Measurements from ENCODE around the gene ARRDC3. TPM values are rescaled to one million over a fixed set of nuclear protein-coding genes. Genes with fewer than 3 reads are reported as not detected.

ARRDC3 gene
- total RNA-seq, 2 donors from 2014 or later = 17.5 to 60.9 TPM

DNA sequence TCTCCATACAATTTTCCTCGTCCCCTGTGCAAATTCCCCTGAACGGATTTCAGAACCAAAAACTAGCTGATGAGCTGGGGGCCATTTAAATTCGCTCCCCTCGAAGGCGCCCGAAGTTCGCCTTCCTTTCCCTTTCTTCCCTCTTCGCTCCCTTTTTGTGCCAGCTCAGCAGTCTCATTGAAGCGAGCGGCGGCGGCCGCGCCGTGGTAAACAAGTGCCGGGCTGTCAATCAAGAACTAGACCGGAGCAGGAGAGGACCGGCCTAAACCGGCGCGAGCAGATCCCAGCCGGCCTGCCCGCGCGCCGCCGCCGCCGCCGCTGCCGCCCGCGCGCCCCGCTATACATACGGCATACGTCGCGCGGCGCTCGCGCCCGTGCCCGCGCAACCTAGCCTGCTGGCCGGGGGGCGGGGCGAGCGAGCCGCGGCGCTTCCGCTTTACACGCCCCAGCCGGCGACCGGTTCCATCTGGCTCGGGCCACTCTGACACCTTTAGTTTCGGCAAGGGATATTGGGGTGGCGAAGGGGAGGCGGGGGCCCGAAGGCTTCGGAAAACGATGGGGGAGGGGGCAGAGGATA, 3.1 kb downstream of the ARRDC3 start:
- Mint-ChIP-seq H3K4me1 (peaks cover 19% of the 10 kb centered on the region), H3K27me3 (no peaks in the 10 kb centered on the region), H3K9me3 (no peaks in the 10 kb centered on the region), H3K27ac (peak overlapping the region; percentile 97), H3K36me3 (ENCODE audit: low read depth) (peaks cover 86% of the 10 kb centered on the region), H3K4me3 (peak overlapping the region; percentile 98)
- peak; percentile 75 for ATAC-seq (replicated peaks)

DNA sequence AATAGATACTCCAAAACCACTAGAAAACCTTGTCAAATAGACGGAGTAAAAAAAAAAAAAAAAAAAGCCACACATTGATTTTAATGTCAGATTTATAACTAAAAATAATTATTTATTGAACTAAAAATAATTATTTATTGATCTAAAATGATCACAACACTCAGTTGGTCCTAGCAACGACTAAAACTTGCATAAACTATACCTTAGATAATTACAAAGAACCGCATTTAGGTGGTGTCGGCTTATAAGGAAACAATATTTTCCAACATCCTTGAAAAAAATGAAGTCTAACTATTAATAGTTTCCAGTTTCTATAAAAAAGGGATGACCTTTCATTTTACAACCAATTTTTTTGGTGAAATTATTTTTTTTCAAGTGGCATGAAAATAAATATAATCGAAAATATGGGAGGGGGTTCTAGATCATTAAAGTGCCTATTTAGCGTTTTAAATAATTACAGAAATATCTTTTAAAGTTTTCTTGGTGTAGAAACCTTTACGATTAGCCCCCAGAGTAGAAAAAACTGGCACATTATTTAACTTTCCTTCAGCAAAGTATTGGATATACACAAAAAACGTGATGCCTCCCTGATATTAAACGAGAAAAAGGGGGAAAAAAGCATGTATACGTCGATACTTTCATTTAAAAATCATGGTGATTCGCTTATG, 3.7 kb downstream of the ARRDC3 start:
- peak overlapping the region; percentile 97 for H3K27ac Mint-ChIP-seq
- ATAC-seq (replicated peaks) = no peak
- peaks cover 92% of the 10 kb centered on the region for H3K36me3 Mint-ChIP-seq (ENCODE audit: low read depth)
- H3K4me3 Mint-ChIP-seq = peak overlapping the region; percentile 98
- no peaks in the 10 kb centered on the region for H3K27me3 Mint-ChIP-seq
- H3K4me1 Mint-ChIP-seq = peaks cover 14% of the 10 kb centered on the region
- no peaks in the 10 kb centered on the region for H3K9me3 Mint-ChIP-seq

DNA sequence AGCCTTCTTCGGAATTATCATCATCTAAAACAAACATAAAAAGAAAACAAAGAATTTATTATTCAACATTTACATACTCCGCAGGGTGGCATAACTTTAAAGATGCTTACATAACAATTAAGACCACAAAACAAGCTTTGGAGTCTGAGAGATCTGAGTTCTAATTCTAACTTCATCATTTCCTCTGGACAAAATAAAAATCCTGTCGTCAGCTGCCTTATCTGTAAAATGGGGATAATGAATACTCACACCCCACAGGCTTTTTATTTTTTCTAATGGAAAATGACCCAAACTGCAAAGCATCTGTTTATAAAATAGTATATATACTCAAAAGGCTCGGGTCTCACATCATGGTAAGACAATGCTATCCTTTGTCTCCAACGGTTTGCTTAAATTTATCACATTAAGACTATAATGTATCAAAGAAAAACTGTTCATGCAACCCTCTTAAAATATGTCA, 4.3 kb downstream of the ARRDC3 start:
- Mint-ChIP-seq H3K4me1 (peaks cover 8% of the 10 kb centered on the region), H3K27ac (peak overlapping the region; percentile 97), H3K4me3 (peak overlapping the region; percentile 98), H3K27me3 (no peaks in the 10 kb centered on the region), H3K36me3 (ENCODE audit: low read depth) (peaks cover 98% of the 10 kb centered on the region), H3K9me3 (no peaks in the 10 kb centered on the region)
- no peak for ATAC-seq (replicated peaks)

DNA sequence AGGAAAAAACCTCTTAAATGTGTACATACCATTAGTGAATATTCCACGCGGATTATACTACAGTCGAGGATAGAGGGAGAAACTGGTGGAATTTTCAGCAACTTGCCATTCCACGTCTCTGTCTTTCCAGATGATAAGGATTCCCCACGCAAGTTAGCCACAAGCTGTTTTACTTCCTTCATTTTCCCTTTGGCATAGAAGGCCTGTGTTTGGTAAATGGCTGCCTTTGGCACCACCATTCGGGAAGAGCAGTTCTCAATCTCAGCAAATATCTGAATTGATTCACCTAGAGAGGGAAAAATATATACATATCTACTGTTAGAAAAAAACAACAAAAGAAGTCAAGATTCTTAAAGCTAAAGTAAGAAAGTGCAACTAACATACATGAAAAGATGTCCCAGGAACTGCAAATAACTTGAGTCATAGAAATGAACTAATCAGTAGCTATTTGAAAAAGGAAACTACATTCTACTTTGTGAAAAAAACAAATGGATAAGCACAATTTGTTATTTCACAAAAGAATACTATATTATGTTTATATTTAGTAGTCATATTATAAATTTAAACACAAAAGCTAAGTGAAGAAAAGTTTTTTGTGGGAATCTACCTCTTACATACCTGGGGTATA, 8.1 kb downstream of the ARRDC3 start:
- peaks cover 100% of the 10 kb centered on the region for H3K36me3 Mint-ChIP-seq (ENCODE audit: low read depth)
- no peaks in the 10 kb centered on the region for H3K27me3 Mint-ChIP-seq
- peak overlapping the region; percentile 65 for H3K27ac Mint-ChIP-seq
- no peak for ATAC-seq (replicated peaks)
- H3K4me3 Mint-ChIP-seq = peak overlapping the region; percentile 37
- H3K9me3 Mint-ChIP-seq = no peaks in the 10 kb centered on the region
- H3K4me1 Mint-ChIP-seq = peaks cover 7% of the 10 kb centered on the region

GRCh38 chr5:91373600-91373999, 9.5 kb downstream of the ARRDC3 start:
- H3K36me3 Mint-ChIP-seq (ENCODE audit: low read depth) = peaks cover 100% of the 10 kb centered on the region
- ATAC-seq (replicated peaks) = no peak
- H3K27ac Mint-ChIP-seq = no peak overlapping the region
- peaks cover 7% of the 10 kb centered on the region for H3K4me1 Mint-ChIP-seq
- no peaks in the 10 kb centered on the region for H3K9me3 Mint-ChIP-seq
- no peak overlapping the region for H3K4me3 Mint-ChIP-seq
- H3K27me3 Mint-ChIP-seq = no peaks in the 10 kb centered on the region

- H3K4me3 Mint-ChIP-seq = no peak overlapping the region
- peaks cover 100% of the 10 kb centered on the region for H3K36me3 Mint-ChIP-seq (ENCODE audit: low read depth)
Measured at GRCh38 chr5:91373006-91373405, 10.1 kb downstream of the ARRDC3 start.

DNA sequence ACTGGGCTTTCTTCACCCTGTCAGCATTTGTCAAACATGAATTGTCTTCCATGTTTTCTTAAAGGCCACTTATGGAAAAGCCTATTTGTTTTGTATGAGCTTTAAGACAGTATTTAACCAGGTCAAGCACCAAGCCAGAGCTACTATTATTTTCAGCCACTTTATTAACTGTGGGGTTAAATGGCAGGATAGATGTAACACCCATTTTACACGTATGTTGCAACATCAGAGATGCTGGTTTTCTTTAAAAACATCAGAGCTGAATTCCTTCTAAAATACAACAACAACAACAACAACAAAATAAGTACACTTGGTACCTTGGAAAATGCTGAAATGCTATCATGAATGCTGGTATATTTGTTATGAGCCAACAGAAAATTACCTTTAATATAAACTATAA, 13.6 kb downstream of the ARRDC3 start:
- ATAC-seq (replicated peaks) = no peak
- H3K4me1 Mint-ChIP-seq = peaks cover 4% of the 10 kb centered on the region
- no peak overlapping the region for H3K27ac Mint-ChIP-seq
- no peaks in the 10 kb centered on the region for H3K9me3 Mint-ChIP-seq
- no peaks in the 10 kb centered on the region for H3K27me3 Mint-ChIP-seq
- H3K36me3 Mint-ChIP-seq (ENCODE audit: low read depth) = peaks cover 73% of the 10 kb centered on the region
- H3K4me3 Mint-ChIP-seq = no peak overlapping the region

More at GRCh38 chr5:91373006-91373405, 10.1 kb downstream of the ARRDC3 start:
- Mint-ChIP-seq H3K4me1 (peaks cover 7% of the 10 kb centered on the region), H3K9me3 (no peaks in the 10 kb centered on the region), H3K27me3 (no peaks in the 10 kb centered on the region), H3K27ac (peak overlapping the region; percentile 68)
- no peak for ATAC-seq (replicated peaks)

DNA sequence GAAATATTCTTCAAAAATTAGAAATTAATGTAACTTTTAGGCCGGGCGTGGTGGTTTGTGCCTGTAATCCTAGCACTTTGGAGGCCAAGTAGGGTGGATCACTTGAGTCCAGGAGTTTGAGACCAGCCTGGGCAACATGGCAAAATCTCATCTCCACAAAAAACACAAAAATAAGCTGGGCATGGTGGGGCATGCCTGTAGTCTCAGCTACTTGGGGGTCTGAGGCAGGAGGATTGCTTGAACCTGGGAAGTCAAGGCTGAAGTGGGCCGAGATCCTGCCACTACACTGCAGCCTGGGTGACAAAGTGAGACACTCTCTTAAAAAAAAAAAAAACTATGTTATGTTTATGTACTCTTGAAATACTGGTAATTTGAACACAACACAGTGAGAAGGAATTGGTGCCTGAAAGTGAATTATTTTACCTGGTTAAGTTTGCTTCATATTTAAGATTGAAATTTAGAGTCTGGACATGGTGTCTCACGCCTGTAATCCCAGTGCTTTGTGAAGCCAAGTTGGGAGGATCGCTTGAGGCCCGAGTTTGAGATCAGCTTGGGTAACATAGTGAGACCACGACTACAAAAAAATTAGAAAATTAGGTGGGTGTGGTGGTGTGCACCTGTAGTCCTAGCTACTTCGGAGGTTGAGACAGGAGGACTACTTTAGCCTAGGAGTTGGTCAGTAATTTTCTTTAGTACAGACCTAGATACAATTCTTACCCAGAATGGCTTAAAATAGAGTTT, 15.0 kb downstream of the ARRDC3 start:
- Mint-ChIP-seq H3K4me3 (no peak overlapping the region), H3K36me3 (ENCODE audit: low read depth) (peaks cover 59% of the 10 kb centered on the region), H3K4me1 (peaks cover 4% of the 10 kb centered on the region), H3K27me3 (no peaks in the 10 kb centered on the region), H3K9me3 (no peaks in the 10 kb centered on the region), H3K27ac (no peak overlapping the region)
- no peak for ATAC-seq (replicated peaks)

- no peak overlapping the region for H3K4me3 Mint-ChIP-seq
- H3K4me1 Mint-ChIP-seq = no peaks in the 10 kb centered on the region
- H3K9me3 Mint-ChIP-seq = no peaks in the 10 kb centered on the region
- peaks cover 52% of the 10 kb centered on the region for H3K36me3 Mint-ChIP-seq (ENCODE audit: low read depth)
- H3K27me3 Mint-ChIP-seq = no peaks in the 10 kb centered on the region
- no peak overlapping the region for H3K27ac Mint-ChIP-seq
- no peak for ATAC-seq (replicated peaks)
Measured at GRCh38 chr5:91367344-91367743, 15.8 kb downstream of the ARRDC3 start.

- H3K27me3 Mint-ChIP-seq = no peaks in the 10 kb centered on the region
- H3K4me3 Mint-ChIP-seq = no peak overlapping the region
- H3K9me3 Mint-ChIP-seq = peaks cover 5% of the 10 kb centered on the region
- H3K4me1 Mint-ChIP-seq = peaks cover 5% of the 10 kb centered on the region
- H3K27ac Mint-ChIP-seq = no peak overlapping the region
- no peak for ATAC-seq (replicated peaks)
- peaks cover 46% of the 10 kb centered on the region for H3K36me3 Mint-ChIP-seq (ENCODE audit: low read depth)
Measured at GRCh38 chr5:91366551-91366950, 16.6 kb downstream of the ARRDC3 start.

- H3K4me1 Mint-ChIP-seq = peaks cover 11% of the 10 kb centered on the region
- H3K9me3 Mint-ChIP-seq = peaks cover 9% of the 10 kb centered on the region
- peaks cover 41% of the 10 kb centered on the region for H3K36me3 Mint-ChIP-seq (ENCODE audit: low read depth)
- H3K4me3 Mint-ChIP-seq = no peak overlapping the region
- no peak for ATAC-seq (replicated peaks)
- no peak overlapping the region for H3K27ac Mint-ChIP-seq
- no peaks in the 10 kb centered on the region for H3K27me3 Mint-ChIP-seq
Measured at GRCh38 chr5:91365498-91365897, 17.6 kb downstream of the ARRDC3 start.

DNA sequence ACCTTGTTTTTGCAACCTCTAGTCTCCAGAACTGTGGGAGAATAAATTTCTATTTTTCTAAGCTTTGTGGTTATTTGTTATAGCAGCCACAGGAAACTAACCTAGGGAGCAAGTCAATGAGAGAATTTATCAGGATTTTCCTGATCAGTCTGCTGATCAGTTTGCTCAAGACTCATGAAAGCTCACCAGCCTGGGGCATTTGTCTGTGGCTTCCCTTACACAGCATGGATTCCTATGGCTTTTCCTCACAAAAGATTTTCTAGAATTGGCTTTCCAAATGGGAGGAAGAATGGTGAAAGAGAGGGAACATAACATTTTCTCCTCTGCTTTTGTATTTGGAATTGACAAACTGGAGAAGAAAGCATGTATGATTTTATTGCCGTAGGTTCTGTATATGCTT, 20.2 kb downstream of the ARRDC3 start:
- no peak for ATAC-seq (replicated peaks)
- Mint-ChIP-seq H3K4me1 (peaks cover 11% of the 10 kb centered on the region), H3K27ac (no peak overlapping the region), H3K36me3 (ENCODE audit: low read depth) (peaks cover 16% of the 10 kb centered on the region), H3K9me3 (peaks cover 9% of the 10 kb centered on the region), H3K4me3 (no peak overlapping the region), H3K27me3 (no peaks in the 10 kb centered on the region)

DNA sequence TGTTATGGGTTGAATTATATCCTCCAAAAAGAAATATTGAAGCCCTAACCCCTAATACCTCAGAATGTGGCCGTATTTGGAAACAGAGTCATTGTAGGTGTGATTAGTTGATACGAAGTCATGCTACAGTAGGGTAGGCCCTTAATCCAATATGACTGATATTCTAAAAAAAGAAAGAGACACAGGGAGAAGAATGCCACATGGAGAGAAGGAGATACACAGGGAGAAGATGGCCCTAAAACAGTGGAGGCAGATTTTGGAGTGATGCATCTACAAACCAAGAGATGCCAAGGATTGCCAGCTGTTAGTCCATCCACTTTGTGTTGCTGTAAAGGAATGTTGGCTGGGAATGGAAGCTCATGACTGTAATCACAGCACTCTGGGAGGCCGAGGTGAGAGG, 21.3 kb downstream of the ARRDC3 start:
- H3K4me1 Mint-ChIP-seq = peaks cover 11% of the 10 kb centered on the region
- peaks cover 8% of the 10 kb centered on the region for H3K36me3 Mint-ChIP-seq (ENCODE audit: low read depth)
- peaks cover 4% of the 10 kb centered on the region for H3K27me3 Mint-ChIP-seq
- peaks cover 9% of the 10 kb centered on the region for H3K9me3 Mint-ChIP-seq
- peak overlapping the region; percentile 73 for H3K27ac Mint-ChIP-seq
- ATAC-seq (replicated peaks) = peak; percentile 51
- peak overlapping the region; percentile 39 for H3K4me3 Mint-ChIP-seq

DNA sequence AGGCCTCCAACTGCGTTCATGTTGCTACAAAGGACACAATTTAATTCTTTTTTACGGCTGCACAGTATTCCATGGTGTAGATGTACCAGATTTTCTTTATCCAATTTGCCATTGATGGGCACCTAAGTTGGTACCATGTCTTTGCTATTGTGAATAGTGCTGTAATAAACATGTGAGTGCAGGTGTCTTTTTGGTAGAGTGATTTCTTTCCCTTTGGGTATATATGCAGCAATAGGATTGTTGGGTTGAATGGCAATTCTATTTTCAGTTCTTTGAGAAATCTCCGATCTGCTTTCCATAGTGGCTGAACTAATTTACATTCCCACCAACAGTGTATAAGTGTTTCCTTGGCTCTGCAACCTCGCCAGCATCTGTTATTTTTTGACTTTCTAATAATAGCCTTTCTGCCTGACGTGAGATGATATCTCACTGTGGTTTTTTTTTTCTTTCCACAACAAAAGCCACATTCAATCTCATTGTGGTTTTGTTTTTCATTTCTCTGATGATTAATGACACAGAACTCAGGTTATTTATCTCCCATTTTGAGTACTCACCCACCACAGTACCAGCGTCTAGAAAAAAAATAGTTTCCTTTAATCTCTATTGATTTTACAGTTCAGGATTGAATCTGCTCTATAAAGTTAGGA, 21.9 kb downstream of the ARRDC3 start:
- Mint-ChIP-seq H3K9me3 (peaks cover 9% of the 10 kb centered on the region), H3K4me3 (peak overlapping the region; percentile 39), H3K36me3 (ENCODE audit: low read depth) (peaks cover 8% of the 10 kb centered on the region), H3K27ac (peak overlapping the region; percentile 73), H3K4me1 (peaks cover 11% of the 10 kb centered on the region), H3K27me3 (peaks cover 4% of the 10 kb centered on the region)
- peak; percentile 91 for ATAC-seq (replicated peaks)

Measured in activated T-helper 17 cell treated with anti-CD3 and anti-CD28 coated beads, Interleukin-2, amount 50 U/mL, for 72 hours (primary cell).